PC-3 (cell line): ENCODE measurements around the gene ASB18. TPM values are rescaled to one million over a fixed set of nuclear protein-coding genes. Genes with fewer than 3 reads are reported as not detected.

ENCODE experiments used
- ATAC-seq: fragments of 200-7000 bp; cut with Tn5 transposase; 2 replicates; pipeline ENCODE4 v1.9.1; 2020; ENCODE audit warnings: mild to moderate bottlenecking, moderate library complexity
- BruUV-seq: library from RNA; stranded (reverse); fragments of 400-500 nt; replicated peaks from 2 replicates; lab custom pipeline; 2021; lab: Mats Ljungman, UMichigan
- CTCF ChIA-PET: fragments of 300-600 bp; sonication (Branson Sonifier 250); formaldehyde crosslinking; loops from one replicate; lab custom pipeline; 2022; ENCODE audit warnings: antibody characterized with exemption; lab: Charles Lee
- POLR2A ChIA-PET: fragments of 300-600 bp; sonication (Branson Sonifier 250); formaldehyde crosslinking; loops from one replicate; lab custom pipeline; 2022; ENCODE audit warnings: antibody characterized with exemption; ENCODE audit not compliant: unreplicated experiment; lab: Charles Lee
- DNase-seq: peaks from one replicate; pipeline ENCODE4 v3.0.0-alpha.2; 2015
- H2AFZ ChIP-seq: fragments of 300-600 bp; sonication (generic); 2 replicates; pipeline ENCODE4 v1.6.0; 2016; ENCODE audit warnings: antibody characterized with exemption, low read length
- H3F3A ChIP-seq: fragments of 300-600 bp; sonication (generic); one replicate; pipeline ENCODE4 v1.6.0; 2017; ENCODE audit warnings: antibody characterized with exemption, low read length, control low read depth, mild to moderate bottlenecking; ENCODE audit not compliant: unreplicated experiment
- H3K27ac ChIP-seq: fragments of 300-600 bp; sonication (generic); 2 replicates; pipeline ENCODE4 v1.5.1; 2016; ENCODE audit warnings: mild to moderate bottlenecking, low read length
- H3K27me3 ChIP-seq: fragments of 300-600 bp; sonication (generic); 2 replicates; pipeline ENCODE4 v1.6.1; 2016; ENCODE audit warnings: low read length, mixed read lengths
- H3K36me3 ChIP-seq: fragments of 300-600 bp; sonication (generic); 2 replicates; pipeline ENCODE4 v1.6.1; 2016; ENCODE audit warnings: low read depth, mixed run types, low read length, mixed read lengths
- H3K4me1 ChIP-seq: fragments of 300-600 bp; sonication (generic); 2 replicates; pipeline ENCODE4 v1.5.1; 2016; ENCODE audit warnings: low read length; ENCODE audit not compliant: insufficient read depth
- H3K4me2 ChIP-seq: fragments of 300-600 bp; sonication (generic); 2 replicates; pipeline ENCODE4 v1.6.0; 2016; ENCODE audit warnings: low read length
- H3K4me3 ChIP-seq: fragments of 300-600 bp; sonication (generic); 2 replicates; pipeline ENCODE4 v1.5.1; 2016; ENCODE audit warnings: mild to moderate bottlenecking, low read length, mixed read lengths
- H3K79me2 ChIP-seq: fragments of 300-600 bp; sonication (generic); 2 replicates; pipeline ENCODE4 v1.6.1; 2017; ENCODE audit warnings: low read length, mixed read lengths
- H3K9ac ChIP-seq: fragments of 300-600 bp; sonication (generic); 2 replicates; pipeline ENCODE4 v1.6.0; 2016; ENCODE audit warnings: mild to moderate bottlenecking, low read length
- H3K9me2 ChIP-seq: fragments of 300-600 bp; sonication (generic); replicated peaks from 2 replicates; pipeline ENCODE4 v1.6.1; 2016; ENCODE audit warnings: mixed run types, low read length, mixed read lengths
- H3K9me3 ChIP-seq: fragments of 300-600 bp; sonication (generic); 2 replicates; pipeline ENCODE4 v1.6.1; 2016; ENCODE audit warnings: low read length, mixed read lengths
- H4K20me1 ChIP-seq: fragments of 300-600 bp; sonication (generic); 2 replicates; pipeline ENCODE4 v1.6.1; 2016; ENCODE audit warnings: low read length, mixed read lengths
- CTCF ChIP-seq: fragments of 300-600 bp; sonication (generic); conservative IDR thresholded peaks from 2 replicates; pipeline ENCODE4 v1.5.1; 2017; ENCODE audit warnings: antibody characterized with exemption, low read depth, mild to moderate bottlenecking, low read length
- EZH2 ChIP-seq: fragments of 300-600 bp; sonication (generic); IDR thresholded peaks from one replicate; pipeline ENCODE4 v1.6.1; 2017; ENCODE audit warnings: antibody characterized with exemption, mild to moderate bottlenecking, low read length; ENCODE audit not compliant: unreplicated experiment
- EZH2phosphoT487 ChIP-seq: fragments of 300-600 bp; sonication (generic); IDR thresholded peaks from 2 replicates; pipeline ENCODE4 v1.6.1; 2018; ENCODE audit warnings: mild to moderate bottlenecking, antibody characterized with exemption, low read length, borderline replicate concordance
- intact Hi-C: fragments of 100-400 bp; cut with micrococcal nuclease; formaldehyde crosslinking; loops from 2 replicates; pipeline ENCODE4 v1.9.0; 2023
- total RNA-seq: library from RNA; depleted of rRNA; stranded (reverse); fragments of >200 nt; gene quantifications from 2 replicates; pipeline ENCODE4 v1.2.3, GENCODE V29; 2014

Gene ASB18
- total RNA-seq, 1 experiment from 2014 or later = 0.15 TPM

GRCh38 chr2:236246711-236247246 is 17.4 kb downstream of the ASB18 start:
- Histone ChIP-seq H3K9ac (no peak overlapping the region), H3F3A (no peaks in the 10 kb centered on the region), H2AFZ (no peak overlapping the region), H3K27ac (no peak overlapping the region), H3K4me1 (no peaks in the 10 kb centered on the region), H3K9me2 (no peaks in the 10 kb centered on the region), H4K20me1 (no peaks in the 10 kb centered on the region), H3K27me3 (no peaks in the 10 kb centered on the region), H3K79me2 (no peaks in the 10 kb centered on the region), H3K4me3 (no peak overlapping the region), H3K4me2 (no peak overlapping the region), H3K9me3 (no peaks in the 10 kb centered on the region), H3K36me3 (no peaks in the 10 kb centered on the region)
- no TSS peak for BruUV-seq
- ChIA-PET CTCF (no interaction called here), POLR2A (no interaction called here)
- no peak for ATAC-seq
- DNase-seq = no peak
- intact Hi-C loops = no loop called here
- TF ChIP-seq EZH2 (no peak), EZH2phosphoT487 (no peak), CTCF (no peak)

- TF ChIP-seq EZH2phosphoT487 (no peak), EZH2 (no peak), CTCF (no peak)
- DNase-seq (no peak), ATAC-seq (no peak)
- no peaks in the 10 kb centered on the region for H3F3A ChIP-seq
- no peak overlapping the region for H3K27ac ChIP-seq
- no peaks in the 10 kb centered on the region for H3K79me2 ChIP-seq
- ChIA-PET CTCF (no interaction called here), POLR2A (no interaction called here)
- intact Hi-C loops = no loop called here
- no peak overlapping the region for H3K4me2 ChIP-seq
- no peaks in the 10 kb centered on the region for H3K9me2 ChIP-seq
- no peak overlapping the region for H3K9ac ChIP-seq
- no peaks in the 10 kb centered on the region for H3K4me1 ChIP-seq
- H3K4me3 ChIP-seq = no peak overlapping the region
- BruUV-seq = no TSS peak
- no peaks in the 10 kb centered on the region for H4K20me1 ChIP-seq
- H2AFZ ChIP-seq = no peak overlapping the region
- no peaks in the 10 kb centered on the region for H3K36me3 ChIP-seq
- no peaks in the 10 kb centered on the region for H3K9me3 ChIP-seq
- H3K27me3 ChIP-seq = no peaks in the 10 kb centered on the region
These were observed 19.9 kb downstream of the ASB18 start for GRCh38 chr2:236244256-236244655.

- Histone ChIP-seq H3K4me2 (no peak overlapping the region), H3K36me3 (no peaks in the 10 kb centered on the region), H3K27me3 (no peaks in the 10 kb centered on the region), H2AFZ (no peak overlapping the region), H4K20me1 (no peaks in the 10 kb centered on the region), H3K4me1 (no peaks in the 10 kb centered on the region), H3K9me2 (no peaks in the 10 kb centered on the region), H3K79me2 (no peaks in the 10 kb centered on the region), H3F3A (no peaks in the 10 kb centered on the region), H3K9me3 (no peaks in the 10 kb centered on the region), H3K4me3 (no peak overlapping the region), H3K9ac (no peak overlapping the region), H3K27ac (no peak overlapping the region)
- intact Hi-C loops = no loop called here
- no TSS peak for BruUV-seq
- TF ChIP-seq CTCF = no peak
- CTCF ChIA-PET = no interaction called here
- ATAC-seq = no peak
- POLR2A ChIA-PET = no interaction called here
- DNase-seq = no peak
These were observed 22.1 kb downstream of the ASB18 start for GRCh38 chr2:236242057-236242495.
